Measurements from ENCODE around the gene ABCC3.

- TF ChIP-seq, protein P1, sequence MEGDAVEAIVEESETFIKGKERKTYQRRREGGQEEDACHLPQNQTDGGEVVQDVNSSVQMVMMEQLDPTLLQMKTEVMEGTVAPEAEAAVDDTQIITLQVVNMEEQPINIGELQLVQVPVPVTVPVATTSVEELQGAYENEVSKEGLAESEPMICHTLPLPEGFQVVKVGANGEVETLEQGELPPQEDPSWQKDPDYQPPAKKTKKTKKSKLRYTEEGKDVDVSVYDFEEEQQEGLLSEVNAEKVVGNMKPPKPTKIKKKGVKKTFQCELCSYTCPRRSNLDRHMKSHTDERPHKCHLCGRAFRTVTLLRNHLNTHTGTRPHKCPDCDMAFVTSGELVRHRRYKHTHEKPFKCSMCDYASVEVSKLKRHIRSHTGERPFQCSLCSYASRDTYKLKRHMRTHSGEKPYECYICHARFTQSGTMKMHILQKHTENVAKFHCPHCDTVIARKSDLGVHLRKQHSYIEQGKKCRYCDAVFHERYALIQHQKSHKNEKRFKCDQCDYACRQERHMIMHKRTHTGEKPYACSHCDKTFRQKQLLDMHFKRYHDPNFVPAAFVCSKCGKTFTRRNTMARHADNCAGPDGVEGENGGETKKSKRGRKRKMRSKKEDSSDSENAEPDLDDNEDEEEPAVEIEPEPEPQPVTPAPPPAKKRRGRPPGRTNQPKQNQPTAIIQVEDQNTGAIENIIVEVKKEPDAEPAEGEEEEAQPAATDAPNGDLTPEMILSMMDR (IDR thresholded peaks at IDR 0.05): peak in 2 of 6 experiments; percentile 9 to 25
- no peak for TF ChIP-seq POLR2A (IDR thresholded peaks at IDR 0.05)
These were observed 63.1 kb downstream of the ABCC3 start for GRCh38 chr17:50697663-50698272.
